K562 treated with DMSO at 1 percent for 48 hours (cell line): ENCODE measurements around the gene ATP8A2. TPM values are rescaled to one million over a fixed set of nuclear protein-coding genes. Genes with fewer than 3 reads are reported as not detected.

Experiments
- total RNA-seq: library from RNA; unstranded; fragments of 300-600 nt; gene quantifications from 2 replicates; pipeline ENCODE4 v1.2.3, GENCODE V29; 2022; ENCODE audit warnings: low replicate concordance; ENCODE audit errors: extremely low read depth

The ATP8A2 gene
- not detected in 2 replicates for total RNA-seq

DNA sequence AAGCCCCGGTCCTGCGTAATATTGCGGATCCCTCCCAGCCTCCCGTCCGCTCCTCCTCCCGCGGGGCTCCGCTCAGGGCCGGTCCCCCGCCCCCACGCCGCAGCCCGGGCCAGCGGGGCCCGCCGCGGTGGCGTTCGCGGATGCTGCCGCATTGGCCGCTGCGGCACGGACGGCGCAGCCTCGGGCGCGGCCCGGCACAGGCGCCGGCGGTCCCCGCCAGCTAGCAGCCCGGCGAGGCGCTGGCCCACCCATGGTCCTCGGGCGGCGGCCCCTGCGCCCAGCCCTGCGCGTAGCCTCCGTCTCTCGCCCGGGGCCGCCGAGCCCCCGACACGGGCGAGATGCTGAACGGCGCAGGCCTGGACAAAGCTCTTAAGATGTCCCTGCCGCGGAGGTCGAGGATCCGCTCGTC, at the start of gene ATP8A2:
TSS of gene ATP8A2 (plus strand) at position 100 of the 409 bp plus-strand sequence. CDS start at position 339, 239 bp downstream.

DNA sequence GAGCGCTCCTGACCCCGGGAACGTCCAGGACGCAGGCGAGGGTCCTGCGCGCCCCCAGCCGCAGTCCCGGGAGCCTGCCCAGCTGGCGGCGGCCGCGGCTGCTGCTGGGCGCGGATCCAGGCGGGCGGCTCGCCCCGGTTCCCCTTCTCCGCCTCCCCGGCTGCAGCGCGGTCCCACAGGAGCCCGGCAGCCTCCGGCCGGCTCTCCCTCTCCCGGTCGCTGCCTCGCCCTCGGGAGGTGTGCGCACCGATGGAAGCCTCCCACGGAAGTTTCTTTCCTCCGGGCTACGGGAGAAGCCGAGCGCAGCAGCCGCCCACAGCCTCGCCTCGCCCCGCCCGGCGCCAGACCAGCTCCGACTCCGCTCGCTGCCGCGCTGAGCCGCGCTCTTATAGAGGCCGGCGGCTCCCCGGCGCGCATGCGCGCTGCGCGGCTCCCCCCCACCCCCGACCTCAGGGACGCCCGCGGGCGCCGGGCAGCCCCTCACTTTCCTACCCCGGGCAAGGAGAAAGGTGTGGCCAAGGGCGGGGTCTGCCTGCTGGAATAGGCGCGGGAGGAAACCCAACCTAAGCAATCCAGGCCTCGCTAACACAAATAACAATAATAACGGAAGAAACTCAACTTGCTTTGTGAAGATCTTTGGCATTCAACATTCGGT, 680.0 kb downstream of the ATP8A2 start, which contains the start of gene SHISA2:
TSS of gene SHISA2 (minus strand) at position 360 of the 655 bp plus-strand sequence. CDS start 1,041 bp downstream, outside the sequence.

Other genes with a start within 250 kb of the ATP8A2 start
- not detected in 2 replicates for gene AMER2, start 199.7 kb upstream of the ATP8A2 start, total RNA-seq
- gene MTMR6, start 84.5 kb upstream of the ATP8A2 start, total RNA-seq = not detected in 2 replicates
- not detected in 2 replicates for gene NUP58, start 70.3 kb upstream of the ATP8A2 start, total RNA-seq